Testis (tissue), 3 donors: ENCODE measurements around the gene NUDCD3. TPM values are rescaled to one million over a fixed set of nuclear protein-coding genes. Genes with fewer than 3 reads are reported as not detected.

Experiments
- DNase-seq: peaks from one replicate; pipeline ENCODE4 v3.0.0-alpha.2; 2019
- H3K27ac ChIP-seq, 2 donors: fragments of 200-600 bp; sonication (generic); one replicate each; pipeline ENCODE4 v1.5.1; 2019
- H3K27me3 ChIP-seq: fragments of 200-600 bp; sonication (generic); one replicate; pipeline ENCODE4 v1.5.1; 2019
- H3K36me3 ChIP-seq: fragments of 200-600 bp; sonication (generic); one replicate; pipeline ENCODE4 v1.5.1; 2017; ENCODE audit warnings: low read depth; ENCODE audit errors: missing control alignments
- H3K4me1 ChIP-seq: fragments of 200-600 bp; sonication (generic); one replicate; pipeline ENCODE4 v1.5.1; 2019
- H3K4me3 ChIP-seq, 2 donors: fragments of 200-600 bp; sonication (generic); one replicate each; pipeline ENCODE4 v1.5.1; 2017 to 2019
- H3K9me3 ChIP-seq: fragments of 200-600 bp; sonication (generic); one replicate; pipeline ENCODE4 v1.5.1; 2017
- POLR2A ChIP-seq: fragments of 450-650 bp; IDR thresholded peaks from one replicate; pipeline ENCODE4 v1.6.1; 2017; ENCODE audit warnings: antibody characterized with exemption, mild to moderate bottlenecking, moderate library complexity
- WGBS, 2 donors: methylation state at CpG; one replicate each; pipeline ENCODE4 v1.1.5; 2018; 5-methylcytosine and 5-hydroxymethylcytosine counted together
- intact Hi-C: fragments of 100-400 bp; cut with DNase I; formaldehyde crosslinking; loops from one replicate; pipeline ENCODE4 v1.15.1; 2023; ENCODE audit warnings: low total_unique reads
- polyA plus RNA-seq: library from polyadenylated mRNA; stranded (reverse); fragments of 350-450 nt; fragmentation: Illumina TruSeq; extraction: RNeasy Lipid Tissue Mini Kit (QIAGEN cat#74804); gene quantifications from one replicate; pipeline ENCODE4 v1.2.3, GENCODE V29; 2014; ENCODE audit warnings: low read depth, low replicate concordance; ENCODE audit not compliant: insufficient read depth
- total RNA-seq, 2 donors: library from RNA; depleted of rRNA; stranded (reverse); fragments of >200 nt; gene quantifications; one replicate each; pipeline ENCODE4 v1.2.3, GENCODE V29; 2016
- TF ChIP-seq, protein P1 (sequence below), 3 experiments: fragments of 450-650 bp in 2 of 3; fragments of 200-600 bp in 1 of 3; sonication (generic) in 1 of 3; IDR thresholded peaks; one replicate each; pipeline ENCODE4 v1.5.1; 2016 to 2019; ENCODE audit warnings: antibody characterized with exemption in 3 of 3, mild to moderate bottlenecking in 2 of 3, moderate library complexity in 1 of 3

Gene NUDCD3
- total and polyA plus RNA-seq, 3 donors from 2014 or later = 50.6 to 112 (median 54.6) TPM

DNA sequence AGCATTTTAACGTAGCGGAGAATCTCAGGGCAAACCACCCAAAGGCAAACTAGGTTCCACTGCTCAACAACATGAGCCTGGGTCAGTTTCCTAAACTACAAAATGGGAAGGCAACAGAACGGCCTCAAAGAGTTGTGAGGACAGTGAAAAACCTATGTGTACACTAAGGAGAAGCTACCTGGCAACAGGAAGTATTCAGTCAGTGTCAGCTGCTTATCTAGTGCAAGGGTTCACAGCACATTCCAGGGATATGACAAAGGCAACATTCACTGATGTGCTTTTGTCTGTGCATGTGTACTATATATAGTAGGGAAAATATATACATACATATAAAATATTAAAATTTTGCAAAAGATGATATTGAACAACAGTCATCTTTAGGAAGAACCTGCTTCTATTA lies 17.2 kb downstream of the NUDCD3 start:
- Histone ChIP-seq H3K9me3 (no peaks in the 10 kb centered on the region), H3K27me3 (no peaks in the 10 kb centered on the region), H3K27ac (no peak overlapping the region), H3K4me1 (peaks cover 13% of the 10 kb centered on the region), H3K36me3 (no peaks in the 10 kb centered on the region), H3K4me3 (no peak overlapping the region)
- DNase-seq = no peak
- WGBS, 2 donors = 77 to 83% methylated on average over 3 of the region's 3 CpGs
- intact Hi-C loops = loop anchor here (10.0 kb wide), 1 partner anchor 228 kb away; no protein-coding TSS in a partner anchor
- TF ChIP-seq POLR2A = no peak
- TF ChIP-seq, protein P1, sequence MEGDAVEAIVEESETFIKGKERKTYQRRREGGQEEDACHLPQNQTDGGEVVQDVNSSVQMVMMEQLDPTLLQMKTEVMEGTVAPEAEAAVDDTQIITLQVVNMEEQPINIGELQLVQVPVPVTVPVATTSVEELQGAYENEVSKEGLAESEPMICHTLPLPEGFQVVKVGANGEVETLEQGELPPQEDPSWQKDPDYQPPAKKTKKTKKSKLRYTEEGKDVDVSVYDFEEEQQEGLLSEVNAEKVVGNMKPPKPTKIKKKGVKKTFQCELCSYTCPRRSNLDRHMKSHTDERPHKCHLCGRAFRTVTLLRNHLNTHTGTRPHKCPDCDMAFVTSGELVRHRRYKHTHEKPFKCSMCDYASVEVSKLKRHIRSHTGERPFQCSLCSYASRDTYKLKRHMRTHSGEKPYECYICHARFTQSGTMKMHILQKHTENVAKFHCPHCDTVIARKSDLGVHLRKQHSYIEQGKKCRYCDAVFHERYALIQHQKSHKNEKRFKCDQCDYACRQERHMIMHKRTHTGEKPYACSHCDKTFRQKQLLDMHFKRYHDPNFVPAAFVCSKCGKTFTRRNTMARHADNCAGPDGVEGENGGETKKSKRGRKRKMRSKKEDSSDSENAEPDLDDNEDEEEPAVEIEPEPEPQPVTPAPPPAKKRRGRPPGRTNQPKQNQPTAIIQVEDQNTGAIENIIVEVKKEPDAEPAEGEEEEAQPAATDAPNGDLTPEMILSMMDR (IDR thresholded peaks at IDR 0.05) = no peak

DNA sequence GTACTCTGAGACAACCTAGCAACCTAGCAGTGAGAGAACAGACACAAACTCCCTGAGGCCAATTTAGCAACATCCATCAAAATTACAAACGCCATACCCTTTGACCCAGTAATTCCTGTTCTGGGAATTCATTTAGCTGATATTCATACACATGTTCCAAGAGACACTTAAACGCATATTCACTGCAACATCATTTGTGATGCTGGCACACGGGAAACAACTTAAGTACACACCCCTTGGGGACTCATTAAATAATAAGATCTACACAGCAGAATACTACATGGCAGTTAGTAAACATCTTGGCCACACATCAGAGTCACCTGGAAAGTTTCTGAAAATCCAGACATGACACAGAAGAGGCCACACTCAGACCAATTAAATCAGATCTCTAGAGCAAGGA lies 17.6 kb downstream of the NUDCD3 start:
- Histone ChIP-seq H3K27me3 (no peaks in the 10 kb centered on the region), H3K27ac (no peak overlapping the region), H3K36me3 (no peaks in the 10 kb centered on the region), H3K4me1 (peaks cover 13% of the 10 kb centered on the region), H3K4me3 (no peak overlapping the region), H3K9me3 (no peaks in the 10 kb centered on the region)
- intact Hi-C loops = loop anchor here (10.0 kb wide), 1 partner anchor 228 kb away; no protein-coding TSS in a partner anchor
- TF ChIP-seq, protein P1 (IDR thresholded peaks at IDR 0.05) = no peak
- TF ChIP-seq POLR2A = no peak
- WGBS, 2 donors = 70 to 71% methylated on average over 3 of the region's 3 CpGs
- no peak for DNase-seq

DNA sequence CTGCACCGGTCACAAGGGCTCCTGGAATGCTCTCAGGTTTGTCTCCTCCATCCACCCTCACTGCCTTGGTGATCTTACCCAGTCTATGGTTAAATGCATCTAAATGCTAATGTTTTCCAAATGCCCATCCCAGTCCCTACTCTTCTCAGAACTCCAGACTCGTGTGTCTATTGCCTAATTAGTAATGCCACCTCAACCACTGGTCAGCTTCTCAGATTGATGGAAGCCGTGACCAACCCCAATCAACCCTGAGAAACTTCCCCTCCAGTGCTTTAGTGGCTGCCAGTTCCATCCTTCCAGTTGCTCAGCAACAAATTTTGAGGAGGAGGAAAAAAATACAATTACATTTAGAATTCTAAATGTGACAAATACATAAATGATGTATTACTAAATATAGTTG lies 18.6 kb downstream of the NUDCD3 start:
- TF ChIP-seq POLR2A = no peak
- TF ChIP-seq, protein P1 (IDR thresholded peaks at IDR 0.05) = no peak
- H3K4me1 ChIP-seq = peaks cover 13% of the 10 kb centered on the region
- DNase-seq = no peak
- no peaks in the 10 kb centered on the region for H3K9me3 ChIP-seq
- no peaks in the 10 kb centered on the region for H3K36me3 ChIP-seq
- H3K27me3 ChIP-seq = no peaks in the 10 kb centered on the region
- intact Hi-C loops = loop anchor here (10.0 kb wide), 1 partner anchor 227 kb away; no protein-coding TSS in a partner anchor
- H3K4me3 ChIP-seq = no peak overlapping the region
- H3K27ac ChIP-seq = no peak overlapping the region
- WGBS, 2 donors = 86 to 90% methylated on average over 3 of the region's 3 CpGs

DNA sequence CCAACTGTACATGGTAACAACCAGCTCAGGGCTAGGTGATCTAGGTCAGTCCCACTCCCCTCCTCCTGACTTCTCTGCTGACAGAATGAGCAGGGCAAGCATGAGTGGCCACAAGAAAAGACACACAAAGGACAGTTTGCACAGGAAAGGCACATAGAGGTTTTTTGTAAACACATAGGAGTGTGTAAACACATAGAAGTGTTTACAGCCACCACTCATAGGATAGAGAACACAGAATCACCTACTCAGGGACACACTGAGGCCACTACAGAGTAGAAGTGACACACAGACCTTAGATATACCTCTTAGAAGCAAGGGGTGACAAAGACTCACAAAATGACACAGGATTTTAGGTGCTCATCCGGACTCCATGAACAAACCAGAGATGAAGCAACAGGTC lies 19.0 kb downstream of the NUDCD3 start:
- Histone ChIP-seq H3K27ac (no peak overlapping the region), H3K9me3 (no peaks in the 10 kb centered on the region), H3K4me1 (peaks cover 15% of the 10 kb centered on the region), H3K4me3 (no peak overlapping the region), H3K27me3 (no peaks in the 10 kb centered on the region), H3K36me3 (no peaks in the 10 kb centered on the region)
- TF ChIP-seq POLR2A = no peak
- TF ChIP-seq, protein P1 (IDR thresholded peaks at IDR 0.05) = no peak
- intact Hi-C loops = loop anchor here (10.0 kb wide), 1 partner anchor 227 kb away; no protein-coding TSS in a partner anchor
- DNase-seq = no peak
- WGBS, 2 donors = 92 to 100% methylated on average over 1 of the region's 1 CpG

DNA sequence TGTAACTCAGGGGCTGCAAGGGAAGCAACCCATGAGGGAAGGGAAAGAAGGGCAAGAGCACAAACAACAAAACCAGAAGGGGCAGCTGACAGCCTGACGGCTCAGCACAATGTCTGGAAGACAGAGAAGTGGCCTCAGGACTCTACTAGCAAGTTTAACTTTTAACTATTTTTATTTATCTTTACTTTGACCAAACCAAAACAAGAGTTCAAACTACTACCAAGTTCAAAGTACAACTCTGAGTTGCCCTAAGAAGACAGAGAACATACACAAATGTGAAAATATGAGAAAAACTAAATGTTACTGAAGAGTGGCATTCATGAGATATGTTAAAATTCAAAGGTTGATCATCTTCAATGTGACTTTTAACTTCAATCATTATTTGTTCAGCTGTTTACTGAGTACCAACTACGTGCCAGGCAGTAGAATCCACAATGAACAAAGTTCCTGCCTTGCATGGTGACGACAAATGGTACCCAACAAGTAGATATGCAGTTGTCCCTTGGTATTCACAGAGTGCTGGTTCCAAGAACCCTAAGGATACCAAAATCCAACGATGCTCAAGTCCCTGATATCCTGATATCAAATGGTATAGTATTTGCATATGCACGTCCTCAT lies 19.7 kb downstream of the NUDCD3 start:
- Histone ChIP-seq H3K36me3 (no peaks in the 10 kb centered on the region), H3K27ac (no peak overlapping the region), H3K4me3 (no peak overlapping the region), H3K4me1 (peaks cover 20% of the 10 kb centered on the region), H3K9me3 (no peaks in the 10 kb centered on the region), H3K27me3 (no peaks in the 10 kb centered on the region)
- 80 to 92% methylated on average over 5 of the region's 5 CpGs for WGBS, 2 donors
- DNase-seq = no peak
- TF ChIP-seq POLR2A = no peak
- TF ChIP-seq, protein P1 (IDR thresholded peaks at IDR 0.05) = no peak
- intact Hi-C loops = loop anchor here (10.0 kb wide), 1 partner anchor 226 kb away; no protein-coding TSS in a partner anchor
